Subcutaneous preadipocyte (primary cell): ENCODE measurements around the gene PRRT3. TPM values are rescaled to one million over a fixed set of nuclear protein-coding genes. Genes with fewer than 3 reads are reported as not detected.

ENCODE experiments used
- small RNA-seq: library from RNA; depleted of rRNA; stranded (forward); fragments of <200 nt; gene quantifications from one replicate; pipeline ENCODE3, GENCODE V24; 2012
- total RNA-seq: library from RNA; depleted of rRNA; stranded (reverse); fragments of >200 nt; gene quantifications from 2 replicates; pipeline ENCODE4 v1.2.3, GENCODE V29; 2012

Gene PRRT3
- total RNA-seq = 2.6 and 3.1 TPM in 2 replicates

DNA sequence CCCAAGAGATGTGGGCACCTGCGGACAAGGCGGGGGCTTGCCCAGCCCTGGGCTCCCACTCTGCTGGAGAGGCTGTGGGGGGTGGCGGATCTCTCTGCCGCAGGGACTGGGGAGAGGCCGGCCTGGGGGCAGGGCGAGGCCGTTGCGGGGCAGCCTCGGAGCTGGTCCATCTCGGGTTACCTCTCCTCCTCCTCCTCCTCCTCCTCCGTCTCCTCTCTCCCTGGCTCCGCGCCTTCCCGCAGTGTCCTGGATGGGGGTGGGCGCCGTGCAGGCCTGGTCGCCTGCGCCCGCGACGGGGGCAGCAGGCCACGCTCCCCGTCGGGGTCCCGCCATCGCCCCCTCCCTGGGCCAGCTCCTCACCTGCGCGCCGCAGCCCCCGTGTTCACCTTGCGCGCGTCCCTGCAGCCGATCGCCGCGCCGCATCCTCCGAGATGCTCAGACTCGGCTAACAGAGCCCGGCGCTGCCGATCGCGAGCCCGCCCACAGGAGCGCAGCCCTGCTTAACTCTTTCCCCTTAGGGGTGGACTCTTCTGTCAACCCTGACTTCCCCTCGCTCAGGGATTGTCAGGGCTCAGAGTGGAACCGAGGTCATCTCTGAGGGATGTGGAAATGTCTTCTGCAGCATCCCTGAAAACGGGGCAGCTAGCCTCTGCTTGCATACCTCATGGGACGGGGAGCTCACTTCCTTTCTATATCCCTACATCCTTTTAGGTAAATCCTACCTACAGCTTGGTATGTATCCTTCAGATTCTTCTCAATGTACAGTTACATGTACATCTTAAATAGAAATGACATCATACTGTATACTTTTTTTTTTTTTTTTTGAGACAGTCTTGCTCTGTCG, at the start of gene PRRT3:
PRRT3 (minus strand) TSS at position 447 of the 844 bp plus-strand sequence. CDS start 2,293 bp downstream, outside the sequence.

DNA sequence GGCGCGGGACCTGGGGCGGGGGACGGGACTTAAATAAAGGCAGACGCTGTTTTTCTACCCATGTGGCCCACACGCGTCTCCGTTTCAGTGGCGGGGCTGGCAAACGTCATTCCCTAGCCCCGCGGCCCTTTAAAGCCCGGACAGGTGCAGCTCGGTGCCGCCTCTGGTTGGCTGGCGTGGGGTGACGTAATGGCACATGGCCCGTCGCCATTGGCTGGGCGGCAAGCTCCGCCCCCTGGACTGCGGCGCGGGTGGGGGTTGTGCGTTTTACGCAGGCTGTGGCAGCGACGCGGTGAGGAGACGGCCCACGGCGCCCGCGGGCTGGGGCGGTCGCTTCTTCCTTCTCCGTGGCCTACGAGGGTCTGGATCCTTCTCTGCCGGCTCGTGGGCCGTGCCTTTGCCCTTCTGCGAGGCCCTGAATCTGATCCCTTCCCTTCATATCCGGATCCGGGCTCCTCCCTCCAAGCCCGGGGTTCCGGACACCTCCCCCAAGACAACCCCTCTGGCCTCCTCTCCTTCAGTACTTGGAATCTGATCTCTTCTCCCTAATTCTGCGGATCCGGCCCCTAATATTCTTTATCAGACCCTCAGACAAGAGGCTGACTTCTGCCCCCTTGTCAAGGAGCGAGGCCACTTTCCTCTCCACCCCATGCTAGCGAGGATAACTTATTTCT, 18.5 kb downstream of the PRRT3 start, which contains the start of gene CRELD1:
CRELD1 (plus strand) TSS at position 274 of the 674 bp plus-strand sequence. CDS start 605 bp downstream, outside the sequence.

DNA sequence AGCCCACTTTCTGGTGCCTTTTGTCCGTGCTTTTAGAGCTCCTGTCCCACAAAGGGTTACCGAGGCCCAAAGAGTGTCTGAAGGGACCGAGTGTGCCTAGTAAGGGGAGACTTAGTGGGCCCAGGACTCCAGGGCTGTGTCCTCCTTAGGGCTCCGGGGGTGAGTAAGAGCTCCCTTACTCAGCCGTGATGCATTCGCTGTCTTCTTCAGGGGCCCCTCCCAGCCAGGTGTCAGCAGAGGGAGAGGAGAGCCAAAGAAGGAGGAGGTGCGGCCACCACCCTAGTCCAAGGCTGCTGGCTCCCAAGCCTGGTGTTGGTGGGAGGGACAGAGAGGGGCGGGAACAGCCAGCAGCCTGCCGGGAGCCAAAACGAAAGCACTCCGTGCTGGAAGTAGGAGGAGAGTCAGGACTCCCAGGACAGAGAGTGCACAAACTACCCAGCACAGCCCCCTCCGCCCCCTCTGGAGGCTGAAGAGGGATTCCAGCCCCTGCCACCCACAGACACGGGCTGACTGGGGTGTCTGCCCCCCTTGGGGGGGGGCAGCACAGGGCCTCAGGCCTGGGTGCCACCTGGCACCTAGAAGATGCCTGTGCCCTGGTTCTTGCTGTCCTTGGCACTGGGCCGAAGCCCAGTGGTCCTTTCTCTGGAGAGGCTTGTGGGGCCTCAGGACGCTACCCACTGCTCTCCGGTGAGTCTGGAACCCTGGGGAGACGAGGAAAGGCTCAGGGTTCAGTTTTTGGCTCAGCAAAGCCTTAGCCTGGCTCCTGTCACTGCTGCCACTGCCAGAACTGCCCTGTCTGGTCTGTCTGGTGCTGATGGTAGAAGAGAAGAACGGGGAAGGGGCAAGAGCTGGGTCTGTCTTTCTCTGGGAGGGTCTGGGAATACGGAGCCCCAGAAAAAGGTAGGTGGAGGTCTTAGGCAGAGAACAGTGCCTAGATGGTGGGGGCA, 35.2 kb downstream of the PRRT3 start, which contains the start of gene IL17RC:
IL17RC (plus strand) TSS at position 365 of the 947 bp plus-strand sequence; CDS start at position 583, 218 bp downstream.

DNA sequence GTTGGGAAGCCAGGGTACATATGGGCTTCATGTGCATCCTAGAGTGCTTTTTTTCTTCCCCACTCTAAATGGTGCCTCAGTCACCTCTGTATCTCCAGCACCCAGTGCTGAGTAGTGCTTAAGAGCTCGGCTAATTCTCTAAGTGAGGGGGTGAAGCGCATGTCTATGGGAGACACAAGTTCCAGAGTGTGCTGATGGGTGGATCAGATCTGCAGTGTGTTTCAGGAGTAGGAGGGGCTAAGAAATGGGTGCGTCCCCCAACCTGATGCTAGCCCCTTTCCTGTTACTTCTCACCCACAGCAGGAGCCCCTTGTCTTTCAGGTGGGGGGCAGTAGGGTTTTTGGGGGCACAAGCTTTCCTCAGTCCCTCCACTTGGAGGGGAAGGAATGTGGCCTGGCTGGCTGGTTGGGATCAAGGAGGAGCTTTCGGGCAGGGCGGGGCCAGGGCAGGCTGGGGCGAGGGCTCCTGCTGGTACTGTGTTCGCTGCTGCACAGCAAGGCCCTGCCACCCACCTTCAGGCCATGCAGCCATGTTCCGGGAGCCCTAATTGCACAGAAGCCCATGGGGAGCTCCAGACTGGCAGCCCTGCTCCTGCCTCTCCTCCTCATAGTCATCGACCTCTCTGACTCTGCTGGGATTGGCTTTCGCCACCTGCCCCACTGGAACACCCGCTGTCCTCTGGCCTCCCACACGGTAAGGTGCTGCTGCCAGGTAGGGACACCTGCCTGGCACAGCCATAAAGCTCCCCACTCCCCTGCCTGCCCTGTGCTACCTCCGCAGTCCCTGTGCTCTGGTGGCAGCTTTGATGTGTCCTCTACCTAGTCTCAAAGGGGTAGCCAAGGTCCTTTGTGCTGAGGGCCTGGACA, 49.6 kb downstream of the PRRT3 start, which contains the start of gene IL17RE:
IL17RE (plus strand) TSS at position 477 of the 866 bp plus-strand sequence; CDS start at position 562, 85 bp downstream.

Small RNA genes lying within 50 kb of the gene (small RNA-seq; reads per million reads assigned to genes)
- gene CYCSP10 = not detected
- not detected for gene RNU6-882P

Other genes with a start within 250 kb of the PRRT3 start
- not detected in 2 replicates for gene CPNE9, start 248.6 kb downstream of the PRRT3 start, total RNA-seq
- 14.0 and 20.1 TPM in 2 replicates for gene BRPF1, start 220.7 kb downstream of the PRRT3 start, total RNA-seq
- 29.0 and 31.3 TPM in 2 replicates for gene OGG1, start 202.5 kb downstream of the PRRT3 start, total RNA-seq
- 28.0 and 29.8 TPM in 2 replicates for gene CAMK1, start 182.5 kb downstream of the PRRT3 start, total RNA-seq
- 53.6 and 54.9 TPM in 2 replicates for gene TADA3, start 159.9 kb downstream of the PRRT3 start, total RNA-seq
- 242 and 245 TPM in 2 replicates for gene ARPC4, start 159.3 kb downstream of the PRRT3 start, total RNA-seq
- 12.9 and 25.0 TPM in 2 replicates for gene TTLL3, start 142.1 kb downstream of the PRRT3 start, total RNA-seq
- 37.1 and 44.2 TPM in 2 replicates for gene RPUSD3, start 108.4 kb downstream of the PRRT3 start, total RNA-seq
- gene CIDEC, start 72.2 kb downstream of the PRRT3 start, total RNA-seq = 4.9 and 10.3 TPM in 2 replicates
- gene JAGN1, start 61.8 kb downstream of the PRRT3 start, total RNA-seq = 32.8 and 40.1 TPM in 2 replicates
- 10.3 and 13.9 TPM in 2 replicates for gene IL17RE, start 49.6 kb downstream of the PRRT3 start, total RNA-seq
- 84.5 and 128 TPM in 2 replicates for gene IL17RC, start 35.3 kb downstream of the PRRT3 start, total RNA-seq
- 8.6 and 18.4 TPM in 2 replicates for gene CRELD1, start 18.6 kb downstream of the PRRT3 start, total RNA-seq
- gene EMC3, start 34.4 kb upstream of the PRRT3 start, total RNA-seq = 36.0 and 57.0 TPM in 2 replicates
- 18.4 and 31.7 TPM in 2 replicates for gene FANCD2, start 74.0 kb upstream of the PRRT3 start, total RNA-seq
- gene FANCD2OS, start 155.8 kb upstream of the PRRT3 start, total RNA-seq = not detected in 2 replicates
- gene BRK1, start 163.3 kb upstream of the PRRT3 start, total RNA-seq = 80.9 and 123 TPM in 2 replicates
- gene VHL, start 189.4 kb upstream of the PRRT3 start, total RNA-seq = 23.5 and 32.8 TPM in 2 replicates
- 5.5 and 10.8 TPM in 2 replicates for gene IRAK2, start 212.5 kb upstream of the PRRT3 start, total RNA-seq